GM12891 (cell line): ENCODE data around the gene SAMD8.

Source experiments
- POLR2A ChIP-seq: IDR thresholded peaks from 2 replicates; pipeline ENCODE4 v1.6.1; 2011; ENCODE audit warnings: low read depth, low read length, control low read depth
- POLR2AphosphoS5 ChIP-seq: IDR thresholded peaks from 2 replicates; pipeline ENCODE4 v1.6.1; 2011; ENCODE audit warnings: low read depth, low read length, control low read depth
- SPI1 ChIP-seq: IDR thresholded peaks from 2 replicates; pipeline ENCODE4 v1.6.1; 2011; ENCODE audit warnings: low read depth, low read length, control low read depth

DNA sequence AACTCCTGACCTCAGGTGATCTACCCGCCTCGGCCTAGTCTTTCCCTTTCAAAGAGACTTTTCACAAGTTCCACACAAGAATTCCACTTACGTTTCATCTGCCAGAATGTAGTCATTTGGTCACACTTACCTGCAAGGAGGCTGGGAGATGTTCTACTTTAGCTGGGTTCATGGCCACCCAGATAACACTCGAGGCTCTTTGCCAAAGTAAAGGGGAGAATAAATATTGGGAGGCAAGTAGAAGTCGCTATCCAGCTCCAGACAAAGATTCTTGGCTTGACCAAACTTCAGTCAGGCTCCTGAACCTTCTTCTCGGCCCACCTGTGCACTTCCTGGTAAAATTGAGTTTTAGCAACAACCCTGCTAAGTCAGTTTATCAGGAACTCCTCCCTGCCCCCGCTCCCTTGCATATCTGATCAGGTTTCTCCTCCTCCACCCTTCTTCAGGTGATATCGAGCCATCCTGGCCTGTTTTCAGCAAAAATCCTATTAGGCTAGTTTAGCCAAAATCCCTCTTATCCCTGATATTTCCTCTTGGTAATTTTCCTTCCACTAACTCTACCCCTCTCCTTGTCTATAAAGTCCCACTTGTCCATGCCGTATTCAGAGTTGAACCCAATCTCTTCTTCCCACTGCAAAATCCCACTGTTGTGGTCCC is 25.1 kb upstream of the SAMD8 start:
- TF ChIP-seq POLR2A (no peak), POLR2AphosphoS5 (no peak), SPI1 (no peak)
